Muscle of back (tissue), 11 donors: ENCODE data around the gene SCAF1. TPM values are rescaled to one million over a fixed set of nuclear protein-coding genes. Genes with fewer than 3 reads are reported as not detected.

Experiments used
- DNase-seq, 3 donors: peaks; one replicate each; pipeline versions ENCODE4 v3.0.0 to v3.0.0-alpha.2; 2013
- polyA plus RNA-seq, 10 donors: library from polyadenylated mRNA; unstranded; fragments of 120-200 nt; gene quantifications; one replicate each; pipeline ENCODE4 v1.2.1, GENCODE V29; 2013; ENCODE audit not compliant: insufficient read length in 10 of 10

Gene SCAF1
- polyA plus RNA-seq, 10 donors: 19.3 to 32.8 (median 25.3) TPM

DNA sequence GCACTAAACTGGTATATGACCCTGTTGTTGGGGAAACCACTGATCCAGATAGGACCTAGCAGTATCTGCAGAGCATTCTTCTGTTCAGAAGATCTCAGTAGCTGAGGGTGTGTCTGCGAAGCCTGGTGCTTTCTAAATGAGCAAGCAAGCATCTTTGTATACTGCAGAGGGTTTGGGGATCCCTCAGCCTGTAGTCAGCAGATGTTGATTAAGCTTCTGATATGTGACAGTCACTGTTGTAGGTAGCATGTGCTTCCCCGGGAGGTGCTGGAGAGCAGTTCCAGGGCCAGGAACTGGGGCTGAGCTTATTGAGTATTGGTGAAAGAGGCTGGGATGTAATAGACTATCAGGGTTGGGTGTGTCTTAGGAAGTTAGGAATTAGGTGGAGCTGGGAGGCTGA, 1.5 kb downstream of the SCAF1 start:
- DNase-seq: no peak

DNA sequence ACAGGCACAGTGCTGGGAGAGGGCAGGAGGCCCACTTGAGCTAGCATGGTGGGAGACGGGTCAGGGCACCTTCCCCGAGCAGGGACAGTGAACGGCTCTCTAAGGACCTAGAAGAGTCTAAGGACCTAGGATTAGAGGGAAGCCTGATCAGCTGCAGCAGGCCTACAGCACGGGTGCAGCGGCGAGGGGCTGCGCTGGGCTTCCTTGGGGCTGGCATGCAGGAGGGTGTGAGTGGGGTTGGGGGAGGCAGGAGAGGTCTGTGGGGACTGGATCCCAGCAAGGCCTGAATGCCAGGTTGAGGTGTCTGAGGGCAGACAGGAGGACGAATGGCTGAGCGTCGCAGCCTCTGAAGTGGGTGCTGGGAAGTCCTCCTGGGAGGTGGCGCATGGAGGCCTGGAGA, 3.6 kb downstream of the SCAF1 start:
- DNase-seq: no peak

DNA sequence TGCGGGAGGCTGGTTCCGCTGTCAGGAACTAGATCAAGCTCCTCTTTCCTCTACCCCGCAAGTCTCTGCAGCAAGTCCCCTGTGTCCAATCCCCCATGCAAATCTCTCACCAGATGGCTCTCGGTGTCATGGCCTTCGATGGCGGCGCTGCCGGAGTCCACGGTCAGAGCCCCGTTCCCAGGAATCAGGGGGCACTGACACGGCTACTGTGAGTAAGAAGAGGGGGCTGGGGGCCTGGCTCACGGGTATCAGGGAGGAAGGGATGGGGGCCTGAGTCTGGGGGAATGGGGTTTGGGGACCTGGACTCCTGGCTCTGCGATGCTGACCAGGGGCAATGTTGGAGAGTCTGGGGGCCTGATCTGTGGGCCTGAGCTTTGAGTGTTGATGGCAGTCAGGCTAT, 4.0 kb downstream of the SCAF1 start:
- no peak for DNase-seq

DNA sequence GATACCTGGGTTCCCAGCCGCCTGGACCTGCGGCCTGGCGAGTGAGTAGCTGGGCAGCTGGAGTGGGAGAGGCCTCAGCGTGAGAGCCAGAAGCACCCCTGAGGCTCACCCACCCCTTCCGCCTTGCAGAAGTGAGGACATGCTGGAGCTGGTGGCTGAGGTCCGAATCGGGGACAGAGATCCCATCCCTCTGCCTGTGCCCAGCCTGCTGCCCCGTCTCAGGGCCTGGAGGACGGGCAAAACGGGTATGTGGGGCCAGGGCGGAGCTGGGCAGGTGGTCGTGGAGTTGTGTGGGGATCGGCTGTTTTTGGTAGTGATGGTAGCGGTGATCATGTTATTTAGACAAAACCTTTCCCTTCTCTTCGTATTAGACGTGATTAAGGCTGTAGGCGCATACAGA, 4.6 kb downstream of the SCAF1 start:
- no peak for DNase-seq

DNA sequence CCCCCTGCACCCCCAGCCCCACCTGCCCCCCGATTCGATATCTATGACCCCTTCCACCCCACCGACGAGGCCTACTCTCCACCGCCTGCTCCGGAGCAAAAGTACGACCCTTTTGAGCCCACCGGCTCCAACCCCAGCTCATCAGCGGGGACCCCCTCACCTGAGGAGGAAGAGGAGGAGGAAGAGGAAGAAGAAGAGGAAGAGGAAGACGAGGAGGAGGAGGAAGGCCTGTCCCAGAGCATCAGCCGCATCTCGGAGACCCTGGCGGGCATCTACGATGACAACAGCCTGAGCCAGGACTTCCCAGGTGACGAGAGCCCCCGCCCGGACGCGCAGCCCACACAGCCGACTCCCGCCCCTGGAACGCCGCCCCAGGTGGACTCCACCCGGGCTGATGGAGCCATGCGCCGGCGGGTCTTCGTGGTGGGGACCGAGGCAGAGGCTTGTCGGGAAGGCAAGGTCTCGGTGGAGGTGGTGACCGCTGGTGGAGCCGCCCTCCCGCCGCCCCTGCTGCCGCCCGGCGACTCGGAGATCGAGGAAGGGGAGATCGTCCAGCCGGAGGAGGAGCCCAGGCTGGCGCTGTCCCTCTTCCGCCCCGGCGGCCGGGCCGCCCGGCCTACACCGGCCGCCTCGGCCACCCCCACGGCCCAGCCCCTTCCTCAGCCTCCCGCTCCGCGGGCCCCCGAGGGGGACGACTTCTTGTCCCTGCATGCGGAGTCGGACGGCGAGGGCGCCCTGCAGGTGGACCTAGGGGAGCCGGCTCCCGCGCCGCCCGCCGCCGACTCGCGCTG, 9.2 kb downstream of the SCAF1 start:
- DNase-seq: no peak

DNA sequence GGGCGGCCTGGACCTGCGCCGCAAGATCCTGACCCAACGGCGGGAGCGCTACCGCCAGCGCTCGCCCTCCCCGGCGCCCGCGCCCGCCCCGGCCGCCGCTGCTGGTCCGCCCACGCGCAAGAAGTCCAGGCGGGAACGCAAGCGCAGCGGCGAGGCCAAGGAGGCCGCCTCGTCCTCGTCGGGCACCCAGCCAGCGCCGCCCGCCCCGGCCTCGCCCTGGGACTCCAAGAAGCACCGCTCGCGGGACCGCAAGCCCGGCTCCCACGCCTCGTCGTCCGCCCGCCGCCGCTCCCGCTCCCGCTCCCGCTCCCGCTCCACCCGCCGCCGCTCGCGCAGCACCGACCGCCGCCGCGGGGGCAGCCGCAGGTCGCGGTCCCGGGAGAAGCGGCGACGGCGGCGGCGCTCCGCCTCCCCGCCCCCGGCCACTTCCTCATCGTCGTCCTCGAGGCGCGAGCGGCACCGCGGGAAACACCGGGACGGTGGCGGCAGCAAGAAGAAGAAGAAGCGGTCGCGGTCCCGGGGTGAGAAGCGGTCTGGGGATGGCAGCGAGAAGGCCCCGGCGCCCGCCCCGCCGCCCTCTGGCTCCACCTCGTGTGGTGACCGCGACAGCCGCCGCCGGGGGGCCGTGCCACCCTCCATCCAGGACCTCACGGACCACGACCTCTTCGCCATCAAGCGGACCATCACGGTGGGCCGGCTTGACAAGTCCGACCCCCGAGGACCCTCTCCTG, 10.0 kb downstream of the SCAF1 start:
- no peak for DNase-seq

DNA sequence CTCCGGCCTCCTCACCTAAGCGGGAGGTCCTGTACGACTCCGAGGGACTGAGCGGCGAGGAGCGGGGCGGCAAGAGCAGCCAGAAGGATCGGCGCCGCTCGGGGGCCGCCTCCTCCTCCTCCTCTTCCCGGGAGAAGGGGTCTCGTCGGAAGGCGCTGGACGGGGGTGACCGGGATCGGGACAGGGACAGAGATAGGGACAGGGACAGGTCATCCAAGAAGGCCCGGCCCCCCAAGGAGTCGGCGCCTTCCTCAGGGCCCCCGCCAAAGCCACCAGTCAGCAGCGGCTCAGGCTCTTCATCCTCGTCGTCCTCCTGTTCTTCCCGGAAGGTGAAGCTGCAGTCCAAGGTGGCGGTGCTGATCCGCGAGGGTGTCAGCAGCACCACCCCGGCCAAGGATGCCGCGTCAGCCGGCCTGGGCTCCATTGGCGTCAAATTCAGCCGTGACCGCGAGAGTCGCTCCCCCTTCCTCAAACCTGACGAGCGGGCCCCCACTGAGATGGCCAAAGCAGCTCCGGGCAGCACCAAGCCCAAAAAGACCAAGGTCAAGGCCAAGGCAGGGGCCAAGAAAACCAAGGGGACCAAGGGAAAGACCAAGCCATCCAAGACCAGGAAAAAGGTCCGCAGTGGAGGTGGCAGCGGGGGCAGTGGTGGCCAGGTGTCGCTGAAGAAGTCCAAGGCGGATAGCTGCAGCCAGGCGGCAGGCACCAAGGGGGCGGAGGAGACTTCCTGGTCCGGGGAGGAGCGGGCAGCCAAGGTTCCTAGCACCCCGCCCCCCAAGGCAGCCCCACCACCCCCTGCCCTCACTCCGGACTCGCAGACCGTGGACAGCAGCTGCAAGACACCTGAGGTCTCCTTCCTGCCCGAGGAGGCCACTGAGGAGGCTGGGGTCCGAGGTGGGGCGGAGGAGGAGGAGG, 10.8 kb downstream of the SCAF1 start:
- DNase-seq: no peak

DNA sequence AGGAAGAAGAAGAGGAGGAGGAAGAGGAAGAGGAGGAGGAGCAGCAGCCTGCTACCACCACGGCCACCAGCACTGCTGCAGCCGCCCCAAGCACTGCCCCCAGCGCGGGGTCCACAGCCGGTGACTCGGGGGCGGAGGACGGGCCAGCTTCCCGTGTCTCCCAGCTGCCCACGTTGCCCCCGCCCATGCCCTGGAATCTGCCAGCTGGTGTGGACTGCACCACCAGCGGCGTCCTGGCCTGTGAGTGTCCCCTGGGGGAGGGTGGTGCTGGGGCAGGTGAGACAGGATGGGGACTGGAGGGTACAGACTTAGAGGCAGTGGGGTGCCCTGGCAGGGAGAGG, 11.4 kb downstream of the SCAF1 start:
- no peak for DNase-seq

DNA sequence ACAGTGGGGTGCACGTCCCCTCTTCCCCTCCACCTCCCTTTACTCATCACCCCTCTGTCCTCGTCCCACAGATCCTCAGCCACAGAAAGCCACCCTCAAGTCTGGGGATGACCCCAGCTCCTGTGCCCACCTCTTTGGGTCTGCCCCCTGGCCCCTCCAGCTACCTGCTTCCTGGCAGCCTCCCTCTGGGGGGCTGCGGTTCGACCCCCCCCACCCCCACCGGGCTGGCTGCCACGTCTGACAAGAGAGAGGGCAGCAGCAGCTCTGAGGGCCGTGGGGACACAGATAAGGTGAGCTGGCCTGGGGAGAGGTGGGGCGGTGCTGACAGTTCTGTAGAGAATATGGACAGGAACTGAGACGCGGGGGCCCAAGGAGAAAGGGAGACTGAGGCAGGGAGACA, 12.6 kb downstream of the SCAF1 start:
- no peak for DNase-seq

DNA sequence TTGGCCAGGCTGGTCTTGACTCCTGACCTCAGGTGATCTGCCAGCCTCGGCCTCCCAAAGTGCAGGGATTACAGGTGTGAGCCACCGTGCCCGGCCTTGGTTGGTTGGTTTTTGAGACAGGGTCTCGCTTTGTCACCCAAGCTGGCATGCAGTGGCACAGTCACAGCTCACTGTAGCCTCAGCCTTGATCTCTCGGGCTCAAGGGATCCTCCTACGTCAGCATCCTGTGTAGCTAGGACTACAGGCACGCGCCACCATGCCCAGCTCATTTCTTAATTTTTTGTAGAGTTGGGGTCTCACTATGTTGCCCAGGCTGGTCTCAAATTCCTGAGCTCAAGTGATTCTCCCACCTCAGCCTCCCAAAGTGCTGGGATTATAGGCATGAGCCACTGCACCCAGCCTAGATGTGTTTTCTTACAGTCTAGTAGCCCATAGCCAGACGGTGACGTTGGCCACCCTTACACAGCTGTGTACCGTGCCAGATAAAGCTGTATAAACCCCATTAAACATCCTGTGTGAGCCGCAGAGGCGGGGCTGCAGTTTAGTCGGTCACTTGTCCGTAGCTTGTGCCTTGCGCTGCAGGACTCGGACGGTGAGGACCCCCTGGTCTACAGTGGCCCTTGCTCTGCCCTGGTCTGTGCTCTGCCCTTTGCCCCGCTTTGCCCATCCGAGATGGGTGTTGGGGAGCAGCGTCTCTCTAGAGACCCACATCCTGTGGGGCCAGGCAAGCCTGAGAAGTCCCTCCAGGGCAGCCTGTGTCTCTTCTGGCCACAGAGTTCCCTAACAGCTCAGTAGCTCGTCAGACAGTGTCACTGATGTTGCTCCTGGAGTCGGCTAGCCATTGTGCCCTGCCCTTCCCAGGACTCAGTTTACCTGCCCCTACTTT, 13.8 kb downstream of the SCAF1 start:
- no peak for DNase-seq

DNA sequence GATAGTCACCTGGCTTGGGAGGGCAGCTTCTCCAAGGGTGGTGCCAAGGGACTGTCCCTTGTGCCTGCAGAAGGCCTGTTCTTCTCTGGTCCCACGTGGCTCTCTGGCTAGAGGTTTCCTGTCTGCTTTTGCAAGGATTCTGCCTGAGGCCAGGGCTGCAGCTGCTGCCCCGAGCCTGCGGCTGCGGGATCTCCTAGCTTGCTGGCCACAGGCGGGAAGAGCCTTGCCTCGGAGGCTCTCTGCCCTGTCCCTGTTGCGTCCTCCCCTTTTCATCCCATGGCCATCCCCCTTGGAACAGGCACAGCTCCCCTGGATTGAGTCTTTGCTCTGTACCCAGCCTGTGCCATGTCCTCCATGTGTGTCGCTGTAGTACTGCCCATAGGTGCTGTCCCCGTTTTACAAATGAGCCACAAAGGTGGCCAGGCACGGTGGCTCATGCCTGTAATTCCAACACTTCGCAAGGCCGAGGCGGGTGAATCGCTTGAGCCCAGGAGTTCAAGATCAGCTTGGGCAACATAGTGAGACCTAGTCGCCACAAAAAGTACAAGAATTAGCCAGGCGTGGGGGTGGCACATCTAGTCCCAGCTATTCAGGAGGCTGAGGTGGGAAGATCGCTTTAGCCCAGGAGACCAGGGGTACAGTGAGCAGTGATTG, 14.6 kb downstream of the SCAF1 start:
- DNase-seq: no peak

DNA sequence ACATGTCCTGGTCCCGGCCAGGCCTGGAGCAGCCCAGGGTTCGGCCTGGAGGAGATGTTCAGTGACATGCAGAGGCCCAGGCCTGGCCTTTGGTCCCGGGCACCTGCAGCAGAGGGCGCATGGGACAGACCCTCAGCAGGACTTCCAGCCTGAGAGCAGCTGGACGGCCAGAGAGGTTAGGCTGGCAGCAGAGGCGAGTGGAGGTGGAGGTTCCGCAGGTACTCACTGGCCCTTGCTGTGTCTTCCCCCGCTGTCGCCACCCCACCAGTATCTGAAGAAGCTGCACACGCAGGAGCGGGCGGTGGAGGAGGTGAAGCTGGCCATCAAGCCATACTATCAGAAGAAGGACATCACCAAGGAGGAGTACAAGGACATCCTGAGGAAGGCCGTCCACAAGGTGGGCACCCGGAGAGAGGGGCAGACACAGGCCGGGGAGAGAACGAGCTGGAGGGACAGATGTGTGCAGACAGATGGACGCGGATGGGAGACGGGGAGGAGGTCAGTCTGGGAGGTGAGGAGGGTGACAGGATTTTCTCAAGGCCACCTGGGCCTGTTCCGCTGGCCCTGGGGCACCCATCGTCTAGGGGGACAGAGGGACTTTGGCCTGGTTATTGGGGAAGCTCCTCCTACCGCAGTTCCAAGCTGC, 15.6 kb downstream of the SCAF1 start:
- DNase-seq: no peak

DNA sequence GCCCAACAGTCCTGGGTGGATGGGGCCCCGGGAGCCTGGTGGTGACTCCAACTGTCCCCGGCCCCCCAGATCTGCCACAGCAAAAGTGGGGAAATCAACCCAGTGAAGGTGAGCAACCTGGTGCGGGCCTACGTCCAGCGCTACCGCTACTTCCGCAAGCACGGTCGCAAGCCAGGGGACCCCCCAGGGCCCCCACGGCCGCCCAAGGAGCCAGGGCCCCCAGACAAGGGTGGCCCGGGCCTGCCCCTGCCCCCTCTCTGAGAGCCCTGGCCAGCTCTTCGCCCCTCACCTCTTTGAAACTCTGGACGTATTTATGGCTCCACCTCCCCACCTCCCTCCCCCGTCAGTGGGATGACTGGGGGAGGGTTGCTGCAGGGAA, 16.1 kb downstream of the SCAF1 start:
- DNase-seq: no peak

DNA sequence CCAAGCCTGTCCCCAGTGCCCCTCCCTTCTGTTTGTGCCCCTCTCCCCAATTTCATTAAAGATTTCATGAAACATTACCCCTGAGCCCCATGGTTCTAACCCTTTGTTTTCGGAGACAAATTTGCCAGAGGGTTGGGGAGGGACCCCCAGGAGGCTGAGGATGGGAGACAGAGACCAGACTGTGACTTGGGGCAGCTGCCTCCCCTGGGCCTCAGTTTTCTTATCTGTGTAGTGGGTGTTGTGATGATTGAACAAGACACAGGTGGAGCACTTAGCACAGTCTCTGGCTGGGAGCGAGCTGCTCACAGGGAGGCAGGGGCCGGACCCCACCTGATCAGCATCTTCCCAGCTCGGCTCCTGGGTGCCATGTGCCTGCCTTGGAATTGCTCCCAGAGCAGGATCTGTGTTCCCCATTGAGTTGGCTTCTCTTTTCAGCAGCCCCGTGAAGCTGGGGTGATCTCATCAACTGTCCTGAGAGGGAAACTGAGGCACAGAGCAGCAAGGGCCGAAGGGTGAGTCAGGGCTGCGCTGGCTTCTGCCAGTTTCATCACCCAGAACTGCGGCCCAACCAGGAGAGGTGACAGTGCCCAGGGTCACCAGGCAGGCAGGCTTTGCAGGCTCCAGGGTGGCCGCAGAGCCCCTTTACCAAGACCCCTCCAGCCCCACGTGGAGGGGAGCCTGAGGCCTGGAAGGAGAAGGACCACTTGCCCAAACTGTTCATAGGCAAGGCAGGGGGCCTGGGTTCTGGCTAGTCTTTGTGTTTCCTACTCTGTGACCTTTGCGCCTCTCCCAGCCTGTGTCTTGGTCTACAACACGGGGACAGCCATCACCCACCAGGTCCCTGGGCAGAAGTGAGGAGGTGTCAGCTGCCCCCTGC, 16.8 kb downstream of the SCAF1 start:
- DNase-seq: no peak

DNA sequence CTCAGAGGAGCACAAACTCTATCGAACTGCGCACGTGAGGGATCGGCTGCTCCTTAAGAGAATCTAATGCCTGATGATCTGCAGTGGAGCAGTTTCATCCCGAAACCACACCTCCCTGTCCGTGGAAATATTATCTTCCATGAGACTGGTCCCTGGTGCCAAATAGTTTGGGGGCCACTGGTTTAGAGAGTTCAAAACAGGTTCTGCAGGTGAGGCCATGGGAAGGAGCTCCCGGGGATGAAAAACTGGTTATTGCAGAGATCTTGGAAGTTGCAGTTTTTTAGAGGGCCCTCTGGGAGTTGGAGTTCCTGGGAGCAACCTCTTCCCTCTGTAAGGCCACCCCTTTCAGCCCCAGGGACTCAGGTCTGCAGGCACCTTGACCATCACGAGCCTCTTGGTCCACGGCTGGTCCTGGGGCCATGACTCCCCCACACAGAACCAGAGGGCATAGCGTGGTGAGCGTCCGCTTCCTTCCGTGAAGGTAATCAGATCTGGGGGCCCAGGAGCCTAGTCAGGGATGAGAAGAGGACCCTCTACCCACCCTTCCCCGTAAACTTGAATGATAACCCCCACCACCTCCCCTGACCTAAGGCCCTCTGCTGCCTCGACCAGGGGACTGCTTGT, 18.4 kb downstream of the SCAF1 start:
- no peak for DNase-seq

DNA sequence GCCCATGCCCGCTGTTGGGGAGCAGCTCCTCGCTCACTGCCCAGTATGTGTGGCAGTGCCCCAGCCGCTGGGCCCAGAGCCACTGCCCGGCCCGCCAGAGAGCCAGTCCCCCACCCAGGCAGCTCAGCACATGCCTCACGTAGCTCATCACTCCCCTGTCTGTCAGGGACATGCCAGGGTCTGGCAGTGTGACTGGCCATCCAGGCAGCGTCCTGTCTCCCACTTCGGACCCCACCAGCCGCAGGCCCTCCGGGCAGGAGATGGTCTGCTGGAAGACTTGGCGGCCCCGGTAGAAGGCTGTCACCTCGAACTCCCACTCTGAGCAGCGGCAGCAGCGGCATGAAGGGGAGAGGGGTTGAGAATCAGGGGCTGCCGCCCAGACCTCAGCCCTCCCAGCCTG, 20.0 kb downstream of the SCAF1 start:
- no peak for DNase-seq

DNA sequence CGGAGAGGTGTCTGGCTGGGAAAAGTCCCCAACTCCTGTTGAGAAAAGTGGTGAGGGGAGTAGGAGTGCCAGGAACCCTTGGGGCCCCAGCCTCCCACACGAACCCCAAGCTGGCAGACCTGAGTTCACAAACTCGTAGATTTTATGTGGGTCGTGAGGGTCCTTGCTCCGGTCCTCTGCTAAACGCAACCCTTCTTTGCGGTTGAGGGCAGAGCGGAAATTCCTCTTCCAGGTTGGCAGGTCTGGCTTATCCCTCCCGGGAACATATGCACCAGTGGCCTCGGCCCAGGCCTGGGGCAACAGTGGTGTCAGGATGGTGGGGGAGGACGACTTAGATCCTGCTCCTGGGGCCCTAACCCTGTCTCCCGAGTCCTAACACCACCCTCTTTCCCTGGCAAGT, 21.2 kb downstream of the SCAF1 start:
- DNase-seq: no peak

DNA sequence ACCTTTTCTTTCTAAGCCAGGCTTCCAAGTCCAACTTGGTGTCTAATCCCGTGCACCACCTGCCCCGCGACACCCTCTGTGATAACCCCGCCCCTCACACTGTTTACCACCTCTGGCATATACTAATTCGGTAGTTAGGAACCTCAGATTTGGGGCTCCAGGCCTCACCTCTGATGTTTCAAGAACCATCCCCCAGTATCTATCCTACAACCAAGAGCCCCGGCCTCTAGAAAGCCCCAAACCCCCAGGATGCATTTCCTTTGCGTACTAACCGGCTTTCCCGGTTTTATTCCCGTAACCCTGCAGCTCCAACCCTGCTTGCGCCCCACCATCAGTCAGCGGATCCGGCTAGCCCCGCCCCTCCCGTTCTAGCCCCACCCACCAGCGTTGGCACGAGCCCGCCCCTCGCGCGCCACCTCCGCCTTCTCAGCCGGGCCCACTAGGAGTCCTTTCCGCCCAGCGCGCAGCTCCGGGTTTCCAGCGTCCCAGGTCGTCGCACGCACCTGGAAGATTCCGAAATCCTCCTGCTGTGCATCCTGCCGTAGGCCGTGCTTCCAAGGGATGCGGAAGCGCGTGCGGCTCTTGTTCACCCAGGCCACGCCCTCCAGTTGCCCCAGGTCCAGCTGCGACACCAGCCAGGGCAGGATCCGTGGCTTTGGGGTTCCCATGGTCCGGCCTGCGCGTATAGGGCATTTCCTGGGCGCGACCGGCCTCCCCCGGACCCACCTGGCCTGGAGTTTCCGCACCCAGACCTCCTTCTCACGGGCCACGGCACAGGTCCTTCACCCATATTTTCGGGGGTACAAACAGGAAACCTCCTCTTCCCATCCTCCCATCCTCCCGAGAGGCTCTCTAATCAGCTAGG, 22.4 kb downstream of the SCAF1 start:
- peak; percentile 65 to 86 (median 70) for DNase-seq
